K562 (cell line): ENCODE results near the gene PGM2L1.

Source experiments
- EP300 ChIP-seq: IDR thresholded peaks from 2 replicates; pipeline ENCODE4 v1.6.1; 2012; ENCODE audit warnings: low read length, improper control_type of control experiment
- ETV5 ChIP-seq: sonication (generic); formaldehyde crosslinking; IDR thresholded peaks from 2 replicates; pipeline ENCODE4 v1.4.0; 2020; ENCODE audit warnings: low read depth, mild to moderate bottlenecking, missing genetic modification reagents
- MEF2A ChIP-seq: IDR thresholded peaks from 2 replicates; pipeline ENCODE4 v1.6.1; 2011; ENCODE audit warnings: low read depth, mild to moderate bottlenecking, low read length, moderate library complexity; ENCODE audit not compliant: control insufficient read depth
- NR2C2 ChIP-seq, 2 experiments: fragments of 200-800 bp in 1 of 2; sonication (Bioruptor generic) in 1 of 2; sonication (generic) in 1 of 2; formaldehyde crosslinking in 1 of 2; IDR thresholded peaks; 2 replicates each; pipeline versions ENCODE4 v1.6.1 to v1.8.0; 2016 to 2022; ENCODE audit warnings: mild to moderate bottlenecking in 1 of 2, missing compliant biosample characterization in 1 of 2, missing genetic modification characterization in 1 of 2, missing genetic modification reagents in 1 of 2
- NR4A1 ChIP-seq, 2 experiments: fragments of 250-450 bp in 1 of 2; fragments of 450-650 bp in 1 of 2; sonication (Bioruptor Pico) in 1 of 2; IDR thresholded peaks; 2 replicates each; pipeline versions ENCODE4 v1.4.0 to v1.6.1; 2016 to 2020; ENCODE audit warnings: mild to moderate bottlenecking in 2 of 2, missing compliant biosample characterization in 1 of 2, missing genetic modification characterization in 1 of 2, moderate library complexity in 1 of 2
- ZKSCAN8 ChIP-seq: fragments of 200-800 bp; sonication (Bioruptor generic); IDR thresholded peaks from 2 replicates; pipeline ENCODE4 v1.6.1; 2016; ENCODE audit warnings: missing genetic modification characterization, missing compliant biosample characterization
- ZNF140 ChIP-seq: fragments of 250-450 bp; sonication (Bioruptor Pico); IDR thresholded peaks from 2 replicates; pipeline ENCODE4 v1.8.0; 2021; ENCODE audit warnings: moderate library complexity, mild to moderate bottlenecking, inconsistent platforms
- TF ChIP-seq, protein P1 (sequence below): fragments of 450-650 bp; IDR thresholded peaks from 2 replicates; pipeline ENCODE4 v1.6.1; 2016; ENCODE audit warnings: low read depth
- TF ChIP-seq, protein P2 (sequence below): sonication (generic); formaldehyde crosslinking; IDR thresholded peaks from 2 replicates; pipeline ENCODE4 v1.8.1; 2023; ENCODE audit warnings: mild to moderate bottlenecking, missing genetic modification reagents
- TF ChIP-seq, protein P3 (sequence below), 3 experiments: IDR thresholded peaks in 2 of 3; conservative IDR thresholded peaks in 1 of 3; 2 replicates each; pipeline ENCODE4 v1.5.1; 2011 to 2012; ENCODE audit warnings: low read length in 3 of 3, mild to moderate bottlenecking in 3 of 3, control low read depth in 2 of 3, improper control_type of control experiment in 1 of 3, inconsistent platforms in 1 of 3, low read depth in 1 of 3, mixed read lengths in 1 of 3, moderate library complexity in 1 of 3; ENCODE audit not compliant: insufficient read depth in 2 of 3
- TF ChIP-seq, protein P4 (sequence below): sonication (generic); formaldehyde crosslinking; IDR thresholded peaks from 2 replicates; pipeline ENCODE4 v1.8.1; 2022; ENCODE audit warnings: missing genetic modification reagents

DNA sequence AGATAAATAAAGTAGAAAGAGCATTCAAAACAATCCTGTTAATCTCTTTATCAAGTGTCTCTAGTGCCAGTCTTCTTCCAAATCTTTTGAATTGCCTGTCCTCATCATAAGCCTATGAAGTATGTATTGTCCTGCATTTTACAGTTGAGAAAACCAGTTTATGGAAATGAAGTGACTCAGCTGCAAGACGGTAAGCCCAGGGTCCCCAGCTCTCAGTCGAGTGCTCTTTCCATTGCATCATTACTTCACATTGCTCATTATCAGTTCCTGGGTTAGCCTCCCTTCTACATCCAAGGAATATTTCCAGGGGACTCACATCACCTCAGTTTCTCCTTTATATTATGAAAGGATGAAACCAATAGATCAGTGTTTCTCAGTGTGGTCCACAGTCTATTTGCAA is 77.7 kb downstream of the PGM2L1 start:
- TF ChIP-seq, protein P1, sequence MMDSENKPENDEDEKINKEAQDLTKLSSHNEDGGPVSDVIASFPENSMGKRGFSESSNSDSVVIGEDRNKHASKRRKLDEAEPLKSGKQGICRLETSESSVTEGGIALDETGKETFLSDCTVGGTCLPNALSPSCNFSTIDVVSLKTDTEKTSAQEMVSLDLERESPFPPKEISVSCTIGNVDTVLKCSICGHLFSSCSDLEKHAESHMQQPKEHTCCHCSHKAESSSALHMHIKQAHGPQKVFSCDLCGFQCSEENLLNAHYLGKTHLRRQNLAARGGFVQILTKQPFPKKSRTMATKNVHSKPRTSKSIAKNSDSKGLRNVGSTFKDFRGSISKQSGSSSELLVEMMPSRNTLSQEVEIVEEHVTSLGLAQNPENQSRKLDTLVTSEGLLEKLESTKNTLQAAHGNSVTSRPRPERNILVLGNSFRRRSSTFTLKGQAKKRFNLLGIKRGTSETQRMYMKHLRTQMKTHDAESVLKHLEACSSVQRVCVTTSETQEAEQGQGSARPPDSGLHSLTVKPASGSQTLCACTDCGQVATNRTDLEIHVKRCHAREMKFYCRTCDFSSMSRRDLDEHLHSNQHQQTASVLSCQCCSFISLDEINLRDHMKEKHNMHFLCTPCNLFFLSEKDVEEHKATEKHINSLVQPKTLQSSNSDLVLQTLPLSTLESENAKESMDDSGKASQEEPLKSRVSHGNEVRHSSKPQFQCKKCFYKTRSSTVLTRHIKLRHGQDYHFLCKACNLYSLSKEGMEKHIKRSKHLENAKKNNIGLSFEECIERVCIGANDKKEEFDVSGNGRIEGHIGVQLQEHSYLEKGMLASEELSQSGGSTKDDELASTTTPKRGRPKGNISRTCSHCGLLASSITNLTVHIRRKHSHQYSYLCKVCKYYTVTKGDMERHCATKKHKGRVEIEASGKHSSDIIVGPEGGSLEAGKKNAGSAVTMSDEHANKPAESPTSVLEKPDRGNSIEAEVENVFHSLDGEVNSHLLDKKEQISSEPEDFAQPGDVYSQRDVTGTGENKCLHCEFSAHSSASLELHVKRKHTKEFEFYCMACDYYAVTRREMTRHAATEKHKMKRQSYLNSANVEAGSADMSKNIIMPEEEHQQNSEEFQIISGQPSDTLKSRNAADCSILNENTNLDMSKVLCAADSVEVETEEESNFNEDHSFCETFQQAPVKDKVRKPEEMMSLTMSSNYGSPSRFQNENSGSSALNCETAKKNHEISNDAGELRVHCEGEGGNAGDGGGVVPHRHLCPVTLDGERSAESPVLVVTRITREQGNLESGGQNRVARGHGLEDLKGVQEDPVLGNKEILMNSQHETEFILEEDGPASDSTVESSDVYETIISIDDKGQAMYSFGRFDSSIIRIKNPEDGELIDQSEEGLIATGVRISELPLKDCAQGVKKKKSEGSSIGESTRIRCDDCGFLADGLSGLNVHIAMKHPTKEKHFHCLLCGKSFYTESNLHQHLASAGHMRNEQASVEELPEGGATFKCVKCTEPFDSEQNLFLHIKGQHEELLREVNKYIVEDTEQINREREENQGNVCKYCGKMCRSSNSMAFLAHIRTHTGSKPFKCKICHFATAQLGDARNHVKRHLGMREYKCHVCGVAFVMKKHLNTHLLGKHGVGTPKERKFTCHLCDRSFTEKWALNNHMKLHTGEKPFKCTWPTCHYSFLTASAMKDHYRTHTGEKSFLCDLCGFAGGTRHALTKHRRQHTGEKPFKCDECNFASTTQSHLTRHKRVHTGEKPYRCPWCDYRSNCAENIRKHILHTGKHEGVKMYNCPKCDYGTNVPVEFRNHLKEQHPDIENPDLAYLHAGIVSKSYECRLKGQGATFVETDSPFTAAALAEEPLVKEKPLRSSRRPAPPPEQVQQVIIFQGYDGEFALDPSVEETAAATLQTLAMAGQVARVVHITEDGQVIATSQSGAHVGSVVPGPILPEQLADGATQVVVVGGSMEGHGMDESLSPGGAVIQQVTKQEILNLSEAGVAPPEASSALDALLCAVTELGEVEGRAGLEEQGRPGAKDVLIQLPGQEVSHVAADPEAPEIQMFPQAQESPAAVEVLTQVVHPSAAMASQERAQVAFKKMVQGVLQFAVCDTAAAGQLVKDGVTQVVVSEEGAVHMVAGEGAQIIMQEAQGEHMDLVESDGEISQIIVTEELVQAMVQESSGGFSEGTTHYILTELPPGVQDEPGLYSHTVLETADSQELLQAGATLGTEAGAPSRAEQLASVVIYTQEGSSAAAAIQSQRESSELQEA = no peak
- no peak for TF ChIP-seq EP300
- TF ChIP-seq ZKSCAN8 (CRISPR knock-in tag) = no peak
- no peak for TF ChIP-seq ZNF140 (CRISPR knock-in tag)
- TF ChIP-seq NR4A1 (CRISPR knock-in tag; IDR thresholded peaks at IDR 0.05) = no peak
- TF ChIP-seq NR4A1 (tag; IDR thresholded peaks at IDR 0.05) = no peak
- no peak for TF ChIP-seq MEF2A
- TF ChIP-seq, protein P2, sequence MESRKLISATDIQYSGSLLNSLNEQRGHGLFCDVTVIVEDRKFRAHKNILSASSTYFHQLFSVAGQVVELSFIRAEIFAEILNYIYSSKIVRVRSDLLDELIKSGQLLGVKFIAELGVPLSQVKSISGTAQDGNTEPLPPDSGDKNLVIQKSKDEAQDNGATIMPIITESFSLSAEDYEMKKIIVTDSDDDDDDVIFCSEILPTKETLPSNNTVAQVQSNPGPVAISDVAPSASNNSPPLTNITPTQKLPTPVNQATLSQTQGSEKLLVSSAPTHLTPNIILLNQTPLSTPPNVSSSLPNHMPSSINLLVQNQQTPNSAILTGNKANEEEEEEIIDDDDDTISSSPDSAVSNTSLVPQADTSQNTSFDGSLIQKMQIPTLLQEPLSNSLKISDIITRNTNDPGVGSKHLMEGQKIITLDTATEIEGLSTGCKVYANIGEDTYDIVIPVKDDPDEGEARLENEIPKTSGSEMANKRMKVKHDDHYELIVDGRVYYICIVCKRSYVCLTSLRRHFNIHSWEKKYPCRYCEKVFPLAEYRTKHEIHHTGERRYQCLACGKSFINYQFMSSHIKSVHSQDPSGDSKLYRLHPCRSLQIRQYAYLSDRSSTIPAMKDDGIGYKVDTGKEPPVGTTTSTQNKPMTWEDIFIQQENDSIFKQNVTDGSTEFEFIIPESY = no peak
- TF ChIP-seq NR2C2 (CRISPR knock-in tag; IDR thresholded peaks at IDR 0.05) = no peak
- no peak for TF ChIP-seq NR2C2 (tag; IDR thresholded peaks at IDR 0.05)
- TF ChIP-seq, protein P3, sequence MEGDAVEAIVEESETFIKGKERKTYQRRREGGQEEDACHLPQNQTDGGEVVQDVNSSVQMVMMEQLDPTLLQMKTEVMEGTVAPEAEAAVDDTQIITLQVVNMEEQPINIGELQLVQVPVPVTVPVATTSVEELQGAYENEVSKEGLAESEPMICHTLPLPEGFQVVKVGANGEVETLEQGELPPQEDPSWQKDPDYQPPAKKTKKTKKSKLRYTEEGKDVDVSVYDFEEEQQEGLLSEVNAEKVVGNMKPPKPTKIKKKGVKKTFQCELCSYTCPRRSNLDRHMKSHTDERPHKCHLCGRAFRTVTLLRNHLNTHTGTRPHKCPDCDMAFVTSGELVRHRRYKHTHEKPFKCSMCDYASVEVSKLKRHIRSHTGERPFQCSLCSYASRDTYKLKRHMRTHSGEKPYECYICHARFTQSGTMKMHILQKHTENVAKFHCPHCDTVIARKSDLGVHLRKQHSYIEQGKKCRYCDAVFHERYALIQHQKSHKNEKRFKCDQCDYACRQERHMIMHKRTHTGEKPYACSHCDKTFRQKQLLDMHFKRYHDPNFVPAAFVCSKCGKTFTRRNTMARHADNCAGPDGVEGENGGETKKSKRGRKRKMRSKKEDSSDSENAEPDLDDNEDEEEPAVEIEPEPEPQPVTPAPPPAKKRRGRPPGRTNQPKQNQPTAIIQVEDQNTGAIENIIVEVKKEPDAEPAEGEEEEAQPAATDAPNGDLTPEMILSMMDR (IDR thresholded peaks at IDR 0.05 in 2 of 3, conservative IDR thresholded peaks at IDR 0.05 in 1 of 3; ENCODE audit: insufficient read depth in 2 of 3, low read depth in 1 of 3, low read length in 3 of 3) = no peak
- TF ChIP-seq ETV5 (CRISPR knock-in tag) = no peak
- TF ChIP-seq, protein P4, sequence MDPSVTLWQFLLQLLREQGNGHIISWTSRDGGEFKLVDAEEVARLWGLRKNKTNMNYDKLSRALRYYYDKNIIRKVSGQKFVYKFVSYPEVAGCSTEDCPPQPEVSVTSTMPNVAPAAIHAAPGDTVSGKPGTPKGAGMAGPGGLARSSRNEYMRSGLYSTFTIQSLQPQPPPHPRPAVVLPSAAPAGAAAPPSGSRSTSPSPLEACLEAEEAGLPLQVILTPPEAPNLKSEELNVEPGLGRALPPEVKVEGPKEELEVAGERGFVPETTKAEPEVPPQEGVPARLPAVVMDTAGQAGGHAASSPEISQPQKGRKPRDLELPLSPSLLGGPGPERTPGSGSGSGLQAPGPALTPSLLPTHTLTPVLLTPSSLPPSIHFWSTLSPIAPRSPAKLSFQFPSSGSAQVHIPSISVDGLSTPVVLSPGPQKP (CRISPR knock-in tag) = no peak
